H9 (cell line): ENCODE results near the gene MBP. TPM values are rescaled to one million over a fixed set of nuclear protein-coding genes. Genes with fewer than 3 reads are reported as not detected.
A peak's percentile ranks its signal among the peaks of the same experiment; 100 is the strongest.

Experiments
- DNase-seq: peaks from one replicate; pipeline ENCODE4 v3.0.0-alpha.2; 2017
- H2AFZ ChIP-seq: one replicate; pipeline ENCODE4 v1.6.1; 2013; ENCODE audit warnings: mild to moderate bottlenecking, low read length, control low read depth, moderate library complexity
- H2AK5ac ChIP-seq: 2 replicates; pipeline ENCODE4 v1.6.1; 2013; ENCODE audit warnings: low read length, control low read depth, mixed read lengths; ENCODE audit not compliant: insufficient read length
- H2BK120ac ChIP-seq: one replicate; pipeline ENCODE4 v1.6.1; 2013; ENCODE audit warnings: low read depth, mild to moderate bottlenecking, low read length, control low read depth, inconsistent platforms; ENCODE audit not compliant: poor library complexity, severe bottlenecking
- H2BK12ac ChIP-seq: 2 replicates; pipeline ENCODE4 v1.6.1; 2013; ENCODE audit warnings: low read length, control low read depth, mixed read lengths, low read depth; ENCODE audit not compliant: insufficient read length
- H2BK15ac ChIP-seq: 2 replicates; pipeline ENCODE4 v1.6.1; 2013; ENCODE audit warnings: low read depth, low read length, control low read depth
- H2BK20ac ChIP-seq: one replicate; pipeline ENCODE4 v1.6.1; 2013; ENCODE audit warnings: low read depth, mild to moderate bottlenecking, low read length, control low read depth, inconsistent platforms; ENCODE audit not compliant: poor library complexity, severe bottlenecking
- H2BK5ac ChIP-seq: 2 replicates; pipeline ENCODE4 v1.6.1; 2013; ENCODE audit warnings: low read length, control low read depth, mixed read lengths; ENCODE audit not compliant: insufficient read length
- H3K14ac ChIP-seq: 2 replicates; pipeline ENCODE4 v1.6.1; 2013; ENCODE audit warnings: low read length, control low read depth; ENCODE audit not compliant: insufficient read depth
- H3K18ac ChIP-seq: 2 replicates; pipeline ENCODE4 v1.6.1; 2013; ENCODE audit warnings: low read depth, mild to moderate bottlenecking, mixed read lengths, low read length, control low read depth; ENCODE audit not compliant: insufficient read length
- H3K23ac ChIP-seq: 2 replicates; pipeline ENCODE4 v1.6.1; 2013; ENCODE audit warnings: low read length, control low read depth, mixed read lengths, low read depth; ENCODE audit not compliant: insufficient read length
- H3K23me2 ChIP-seq: 2 replicates; pipeline ENCODE4 v1.6.1; 2013; ENCODE audit warnings: low read depth, mild to moderate bottlenecking, mixed read lengths, low read length, control low read depth; ENCODE audit not compliant: insufficient read length, poor library complexity, severe bottlenecking
- H3K27ac ChIP-seq: 2 replicates; pipeline ENCODE4 v1.5.1; 2013; ENCODE audit warnings: low read length, control low read depth, mixed read lengths, low read depth; ENCODE audit not compliant: insufficient read length
- H3K27me3 ChIP-seq: 2 replicates; pipeline ENCODE4 v1.6.1; 2013; ENCODE audit warnings: low read length, control low read depth, inconsistent platforms; ENCODE audit not compliant: insufficient read depth
- H3K4ac ChIP-seq: 2 replicates; pipeline ENCODE4 v1.6.1; 2013; ENCODE audit warnings: low read depth, mild to moderate bottlenecking, control low read depth, inconsistent platforms, low read length, moderate library complexity
- H3K4me1 ChIP-seq: 2 replicates; pipeline ENCODE4 v1.6.1; 2013; ENCODE audit warnings: low read length, control low read depth, inconsistent platforms; ENCODE audit not compliant: insufficient read depth
- H3K4me2 ChIP-seq: 2 replicates; pipeline ENCODE4 v1.6.1; 2013; ENCODE audit warnings: low read length, control low read depth, mixed read lengths; ENCODE audit not compliant: insufficient read length, insufficient read depth
- H3K56ac ChIP-seq: 2 replicates; pipeline ENCODE4 v1.6.1; 2013; ENCODE audit warnings: low read depth, mild to moderate bottlenecking, mixed read lengths, low read length, control low read depth; ENCODE audit not compliant: insufficient read length
- H3K79me1 ChIP-seq: 2 replicates; pipeline ENCODE4 v1.6.1; 2013; ENCODE audit warnings: low read depth, mild to moderate bottlenecking, moderate library complexity, low read length, control low read depth, inconsistent platforms; ENCODE audit not compliant: insufficient read depth, poor library complexity, severe bottlenecking
- H3K79me2 ChIP-seq: 2 replicates; pipeline ENCODE4 v1.6.1; 2013; ENCODE audit warnings: low read length, control low read depth, inconsistent platforms; ENCODE audit not compliant: insufficient read depth
- H3K9ac ChIP-seq: 2 replicates; pipeline ENCODE4 v1.6.1; 2013; ENCODE audit warnings: low read length, control low read depth, mixed read lengths; ENCODE audit not compliant: insufficient read length; ENCODE audit errors: extremely low read depth
- H3K9me3 ChIP-seq: one replicate; pipeline ENCODE4 v1.6.1; 2013; ENCODE audit warnings: low read depth, low read length, inconsistent platforms; ENCODE audit not compliant: control insufficient read depth
- H3T11ph ChIP-seq: one replicate; pipeline ENCODE4 v1.6.1; 2013; ENCODE audit warnings: mild to moderate bottlenecking, low read length, control low read depth, inconsistent platforms
- H4K20me1 ChIP-seq: one replicate; pipeline ENCODE4 v1.6.1; 2013; ENCODE audit not compliant: control insufficient read depth, insufficient read length, insufficient read depth
- H4K5ac ChIP-seq: 2 replicates; pipeline ENCODE4 v1.6.1; 2013; ENCODE audit warnings: low read depth, mild to moderate bottlenecking, mixed read lengths, low read length, control low read depth; ENCODE audit not compliant: insufficient read length
- H4K8ac ChIP-seq: replicated peaks from 2 replicates; pipeline ENCODE4 v1.6.1; 2013; ENCODE audit warnings: low read length, control low read depth, mixed read lengths, low read depth; ENCODE audit not compliant: insufficient read length
- H4K91ac ChIP-seq: 2 replicates; pipeline ENCODE4 v1.6.1; 2013; ENCODE audit warnings: low read depth, mild to moderate bottlenecking, moderate library complexity, mixed read lengths, low read length, control low read depth; ENCODE audit not compliant: insufficient read length
- H3K27ac Mint-ChIP-seq, 3 experiments: 2 replicates in 2 of 3; 3 replicates in 1 of 3; pipeline ENCODE4 v1.8.0; 2020 to 2021; ENCODE audit warnings: mixed read lengths in 3 of 3, mild to moderate bottlenecking in 1 of 3, moderate library complexity in 1 of 3
- H3K27me3 Mint-ChIP-seq: 2 replicates; pipeline ENCODE4 v1.8.0; 2021; ENCODE audit warnings: low read depth, mild to moderate bottlenecking, moderate library complexity, mixed read lengths
- H3K36me3 Mint-ChIP-seq, 3 experiments: 2 replicates in 2 of 3; 3 replicates in 1 of 3; pipeline ENCODE4 v1.8.0; 2020 to 2021; ENCODE audit warnings: low read depth in 3 of 3, mixed read lengths in 3 of 3; ENCODE audit not compliant: insufficient read depth in 1 of 3
- H3K4me1 Mint-ChIP-seq, 2 experiments: 2 replicates each; pipeline ENCODE4 v1.8.0; 2020; ENCODE audit warnings: mixed read lengths in 2 of 2
- H3K4me3 Mint-ChIP-seq, 2 experiments: 2 replicates in 1 of 2; 3 replicates in 1 of 2; pipeline ENCODE4 v1.8.0; 2020 to 2021; ENCODE audit warnings: mild to moderate bottlenecking in 2 of 2, mixed read lengths in 2 of 2, moderate library complexity in 1 of 2
- H3K9me3 Mint-ChIP-seq, 2 experiments: 2 replicates in 1 of 2; 3 replicates in 1 of 2; pipeline ENCODE4 v1.8.0; 2020; ENCODE audit warnings: mild to moderate bottlenecking in 2 of 2, mixed read lengths in 2 of 2, moderate library complexity in 1 of 2
- CTCF ChIP-seq: fragments of 200-600 bp; sonication (generic); conservative IDR thresholded peaks from 3 replicates; pipeline ENCODE4 v1.8.0; 2021; ENCODE audit warnings: antibody characterized with exemption, mild to moderate bottlenecking
- WGBS: extraction: QIAGEN DNeasy Blood & Tissue Kit; methylation state at CpG from one replicate; pipeline ENCODE4 v1.1.7; 2013; ENCODE audit warnings: missing lambda C conversion rate, low lambda C conversion rate, mixed read lengths; ENCODE audit not compliant: insufficient read length; ENCODE audit errors: extremely low coverage; 5-methylcytosine and 5-hydroxymethylcytosine counted together
- total RNA-seq: library from RNA; stranded (reverse); gene quantifications from 2 replicates; pipeline ENCODE4 v1.2.1, GENCODE V29; 2021

Gene MBP
- total RNA-seq, 1 experiment from 2014 or later = 8.6 TPM

GRCh38 chr18:77102259-77103040 lies 30.1 kb downstream of the MBP start:
- H3K27me3 ChIP-seq = no peaks in the 10 kb centered on the region
- H3K4me2 ChIP-seq = no peak overlapping the region
- no peaks in the 10 kb centered on the region for H3K9me3 ChIP-seq
- H2AK5ac ChIP-seq = no peak overlapping the region
- H3K14ac ChIP-seq = no peak overlapping the region
- Mint-ChIP-seq H3K27ac (0 out of 7 replicates have a peak overlapping the region, but pooled peaks of 1 of the 3 experiments have one; percentile 64), H3K27me3 (no peaks in the 10 kb centered on the region), H3K4me1 (peaks cover 38% of the 10 kb centered on the region in 2 experiments), H3K9me3 (no peaks in the 10 kb centered on the region; a peak in 1 of 5 replicates), H3K4me3 (no peak overlapping the region), H3K36me3 (peaks cover 0 to 5% (median 2%) of the 10 kb centered on the region in 3 experiments; a peak in 3 of 7 replicates)
- no peak overlapping the region for H3K4ac ChIP-seq
- no CpG with 5 or more reads among the region's 3 CpGs for WGBS
- H3K79me1 ChIP-seq = no peaks in the 10 kb centered on the region
- no peaks in the 10 kb centered on the region for H3K23me2 ChIP-seq
- no peak overlapping the region for H3K27ac ChIP-seq
- no peak overlapping the region for H4K8ac ChIP-seq
- H3T11ph ChIP-seq = no peak overlapping the region
- no peak overlapping the region for H3K56ac ChIP-seq
- H2BK5ac ChIP-seq = no peak overlapping the region
- H3K79me2 ChIP-seq = no peaks in the 10 kb centered on the region
- H2BK12ac ChIP-seq = no peak overlapping the region
- H4K20me1 ChIP-seq = no peaks in the 10 kb centered on the region
- H2AFZ ChIP-seq = no peak overlapping the region
- DNase-seq = no peak
- no peak overlapping the region for H3K23ac ChIP-seq
- H4K5ac ChIP-seq = no peak overlapping the region
- H2BK120ac ChIP-seq = no peak overlapping the region
- no peak overlapping the region for H2BK20ac ChIP-seq
- no peak overlapping the region for H2BK15ac ChIP-seq
- TF ChIP-seq CTCF = no peak
- no peak overlapping the region for H3K9ac ChIP-seq
- no peak overlapping the region for H3K18ac ChIP-seq
- peaks cover 4% of the 10 kb centered on the region; the same call in 1 of the 2 replicates for H3K4me1 ChIP-seq
- H4K91ac ChIP-seq = no peak overlapping the region
